Ectodermal cell (in vitro differentiated cells): ENCODE data around the gene RHOB.

Source experiments
- H3K27ac ChIP-seq: 2 replicates; pipeline ENCODE4 v1.7.0; 2013; ENCODE audit warnings: mild to moderate bottlenecking, low read depth, low read length; ENCODE audit not compliant: insufficient read depth, poor library complexity, severe bottlenecking
- H3K27me3 ChIP-seq: 2 replicates; pipeline ENCODE4 v1.7.0; 2013; ENCODE audit warnings: mild to moderate bottlenecking, low read length; ENCODE audit not compliant: insufficient read depth, control insufficient read depth, poor library complexity, severe bottlenecking
- H3K36me3 ChIP-seq: one replicate; pipeline ENCODE4 v1.7.0; 2013; ENCODE audit warnings: low read length; ENCODE audit not compliant: control insufficient read depth, insufficient read depth
- H3K4me1 ChIP-seq: one replicate; pipeline ENCODE4 v1.7.0; 2013; ENCODE audit warnings: low read length; ENCODE audit not compliant: control insufficient read depth, insufficient read depth
- H3K4me3 ChIP-seq: 2 replicates; pipeline ENCODE4 v1.7.0; 2013; ENCODE audit warnings: low read depth, low read length, control low read depth; ENCODE audit not compliant: insufficient read depth
- H3K9me3 ChIP-seq: 2 replicates; pipeline ENCODE4 v1.7.0; 2013; ENCODE audit warnings: mild to moderate bottlenecking, low read length, moderate library complexity; ENCODE audit not compliant: control insufficient read depth
- WGBS, 2 experiments: methylation state at CpG; one replicate each; pipeline ENCODE4 v1.1.7; 2013; ENCODE audit warnings: missing lambda C conversion rate in 2 of 2; 5-methylcytosine and 5-hydroxymethylcytosine counted together

The RHOB gene

GRCh38 chr2:20436716-20437470 is 10.0 kb upstream of the RHOB start:
- Histone ChIP-seq H3K4me3 (no peak overlapping the region), H3K36me3 (no peaks in the 10 kb centered on the region), H3K9me3 (no peaks in the 10 kb centered on the region), H3K4me1 (no peaks in the 10 kb centered on the region), H3K27ac (no peak overlapping the region), H3K27me3 (no peaks in the 10 kb centered on the region)
- WGBS, 2 experiments, result 91 to 92% methylated on average over 7 of the region's 7 CpGs

DNA sequence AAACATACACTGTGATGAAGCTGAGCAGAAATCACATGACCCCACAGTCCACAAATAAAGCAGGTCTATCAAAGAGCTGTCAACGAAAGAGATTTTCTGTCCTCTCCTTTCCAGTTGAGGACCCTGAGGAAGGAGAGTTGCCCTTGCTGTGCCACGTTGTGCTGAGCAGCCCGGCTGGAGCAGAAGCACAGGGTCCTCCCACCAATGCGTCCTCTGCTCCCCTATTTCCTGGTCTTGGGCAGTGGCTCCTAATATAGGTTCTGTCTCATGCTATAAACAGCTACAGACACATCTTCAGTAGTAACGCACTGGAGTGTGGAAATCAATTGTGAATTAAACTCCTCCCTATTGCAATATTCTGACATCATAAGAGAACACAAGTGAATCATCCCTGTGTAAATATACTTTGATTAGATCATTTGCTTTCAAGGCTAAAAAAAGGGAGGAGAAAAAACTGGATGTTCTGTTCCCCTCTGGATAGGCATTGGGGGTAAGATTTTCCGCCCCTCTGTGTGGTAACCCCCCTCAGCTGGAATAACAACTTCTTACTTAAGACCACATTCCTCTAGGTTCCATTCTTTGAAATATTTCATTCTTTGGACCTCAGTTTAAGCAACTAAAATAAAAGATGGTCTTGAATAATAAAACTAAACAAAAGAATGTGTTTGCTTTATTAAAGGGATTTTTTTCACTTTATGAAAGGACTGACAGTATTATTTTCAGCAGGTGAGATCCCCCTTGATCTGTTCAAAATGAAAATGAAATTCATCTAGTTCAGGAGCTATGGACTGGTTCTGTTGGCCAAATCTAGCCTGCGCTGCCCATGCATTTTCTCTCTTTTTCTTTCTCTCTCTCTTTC is 8.3 kb upstream of the RHOB start:
- no peaks in the 10 kb centered on the region for H3K27me3 ChIP-seq
- WGBS, 2 experiments, result 79 to 91% methylated on average over 7 of the region's 7 CpGs
- H3K4me3 ChIP-seq, result no peak overlapping the region
- H3K9me3 ChIP-seq, result no peaks in the 10 kb centered on the region
- H3K36me3 ChIP-seq, result no peaks in the 10 kb centered on the region
- H3K4me1 ChIP-seq, result no peaks in the 10 kb centered on the region
- H3K27ac ChIP-seq, result no peak overlapping the region

DNA sequence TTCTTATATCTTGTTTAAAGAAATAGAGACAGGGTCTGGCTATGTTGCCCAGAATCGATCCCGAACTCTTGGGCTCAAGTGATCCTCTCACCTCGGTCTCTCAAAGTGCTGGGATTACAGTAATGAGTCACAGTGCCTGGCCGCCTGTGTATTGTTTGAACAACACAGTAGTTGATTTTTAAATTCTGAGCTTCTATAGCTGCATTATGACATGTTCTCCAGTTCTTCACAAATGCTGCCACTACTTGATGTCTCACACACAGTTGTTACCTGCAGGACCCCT is 7.7 kb upstream of the RHOB start:
- no peak overlapping the region for H3K27ac ChIP-seq
- H3K27me3 ChIP-seq, result no peaks in the 10 kb centered on the region
- no peak overlapping the region for H3K4me3 ChIP-seq
- 93 to 94% methylated on average over 4 of the region's 4 CpGs for WGBS, 2 experiments
- H3K36me3 ChIP-seq, result no peaks in the 10 kb centered on the region
- H3K9me3 ChIP-seq, result no peaks in the 10 kb centered on the region
- H3K4me1 ChIP-seq, result no peaks in the 10 kb centered on the region

GRCh38 chr2:20439503-20439902 is 7.4 kb upstream of the RHOB start:
- Histone ChIP-seq H3K4me3 (no peak overlapping the region), H3K9me3 (no peaks in the 10 kb centered on the region), H3K4me1 (no peaks in the 10 kb centered on the region), H3K27me3 (no peaks in the 10 kb centered on the region), H3K27ac (no peak overlapping the region), H3K36me3 (no peaks in the 10 kb centered on the region)
- 92 to 93% methylated on average over 5 of the region's 5 CpGs for WGBS, 2 experiments

- no peaks in the 10 kb centered on the region for H3K27me3 ChIP-seq
- 94 to 95% methylated on average over 6 of the region's 6 CpGs for WGBS, 2 experiments
- no peaks in the 10 kb centered on the region for H3K9me3 ChIP-seq
- H3K4me1 ChIP-seq, result no peaks in the 10 kb centered on the region
- H3K36me3 ChIP-seq, result no peaks in the 10 kb centered on the region
- H3K4me3 ChIP-seq, result no peak overlapping the region
- no peak overlapping the region for H3K27ac ChIP-seq
Observed at GRCh38 chr2:20440001-20440560, 6.8 kb upstream of the RHOB start.

- Histone ChIP-seq H3K27me3 (peaks cover 4% of the 10 kb centered on the region), H3K27ac (no peak overlapping the region), H3K4me3 (no peak overlapping the region), H3K36me3 (no peaks in the 10 kb centered on the region), H3K4me1 (peaks cover 3% of the 10 kb centered on the region), H3K9me3 (no peaks in the 10 kb centered on the region)
- 76 to 87% methylated on average over 5 to 6 of the region's 6 CpGs for WGBS, 2 experiments
Observed at GRCh38 chr2:20443276-20443920, 3.5 kb upstream of the RHOB start.

GRCh38 chr2:20444101-20444992 is 2.5 kb upstream of the RHOB start:
- Histone ChIP-seq H3K27me3 (peaks cover 4% of the 10 kb centered on the region), H3K27ac (no peak overlapping the region)
- 51 to 61% methylated on average over 7 to 9 of the region's 12 CpGs for WGBS, 2 experiments

GRCh38 chr2:20444993-20445910 is 1.6 kb upstream of the RHOB start:
- Histone ChIP-seq H3K4me3 (no peak overlapping the region), H3K36me3 (no peaks in the 10 kb centered on the region), H3K9me3 (no peaks in the 10 kb centered on the region), H3K27ac (no peak overlapping the region), H3K27me3 (peaks cover 4% of the 10 kb centered on the region), H3K4me1 (peaks cover 13% of the 10 kb centered on the region)
- WGBS, 2 experiments, result 61 to 62% methylated on average over 21 of the region's 24 CpGs

More at GRCh38 chr2:20444101-20444992, 2.5 kb upstream of the RHOB start:
- peaks cover 4% of the 10 kb centered on the region for H3K4me1 ChIP-seq
- no peak overlapping the region for H3K4me3 ChIP-seq
- no peaks in the 10 kb centered on the region for H3K36me3 ChIP-seq
- no peaks in the 10 kb centered on the region for H3K9me3 ChIP-seq
